DOHH2 (cell line): Measurements from ENCODE around the gene BLACAT1.

Experiments used
- CTCF ChIP-seq: fragments of 200-600 bp; sonication (generic); IDR thresholded peaks from one replicate; pipeline ENCODE4 v1.5.1; 2014; ENCODE audit warnings: antibody characterized with exemption, mild to moderate bottlenecking, low read depth, low read length; ENCODE audit not compliant: poor library complexity, severe bottlenecking
- EZH2phosphoT487 ChIP-seq: fragments of 200-600 bp; sonication (generic); IDR thresholded peaks from 2 replicates; pipeline ENCODE4 v1.6.1; 2017; ENCODE audit warnings: borderline replicate concordance, mild to moderate bottlenecking, antibody characterized with exemption, low read length, moderate library complexity, mixed read lengths

GRCh38 chr1:205497351-205497750 lies 41.5 kb upstream of the BLACAT1 start:
- TF ChIP-seq CTCF (no peak), EZH2phosphoT487 (no peak)
